ENCODE measurements around the gene GALNT7.
"Not testable (repeated sequence)": the region's sequence is repeated elsewhere in the genome, so short reads cannot be mapped to it uniquely, and the experiment has no call there.

The GALNT7 gene

DNA sequence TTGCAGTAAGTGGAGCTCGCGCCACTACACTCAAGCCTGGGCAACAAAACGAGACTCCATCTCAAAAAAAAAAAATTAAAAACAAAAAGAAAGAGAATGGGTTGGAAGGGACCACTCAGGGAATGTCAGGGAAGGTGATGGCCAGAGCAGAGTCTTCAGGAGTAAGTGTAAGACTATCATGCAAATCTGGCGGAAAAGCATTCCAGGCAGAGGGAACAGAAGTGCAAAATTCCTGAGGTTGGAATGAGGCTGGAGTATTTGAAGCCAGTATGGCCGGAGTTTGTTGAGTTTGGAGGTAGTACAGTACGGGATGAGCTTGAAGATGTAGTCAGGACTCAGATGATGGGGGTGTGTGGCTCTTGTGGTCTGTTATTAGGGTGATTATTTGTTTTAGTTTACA lies 7.4 kb downstream of the GALNT7 start:
- Histone ChIP-seq H3K27me3 (no peaks in the 10 kb centered on the region), H3K36me3 (no peaks in the 10 kb centered on the region), H3K4me1 (peaks cover 55% of the 10 kb centered on the region), H4K20me1 (peaks cover 91% of the 10 kb centered on the region), H3K4me3 (no peak overlapping the region), H3K9me3 (peaks cover 12% of the 10 kb centered on the region; the same call in 1 of the 2 replicates), H3K27ac (no peak overlapping the region), H3K4me2 (0 out of 2 replicates have a peak overlapping the region, but pooled peaks have one; percentile 8), H3K9ac (no peak overlapping the region)
- no peak for TF ChIP-seq Cebpa-rat (IDR thresholded peaks at IDR 0.05)

- Histone ChIP-seq H3K27me3 (no peaks in the 10 kb centered on the region), H3K4me1 (peaks cover 42% of the 10 kb centered on the region), H3K36me3 (peaks cover 5% of the 10 kb centered on the region; the same call in 1 of the 2 replicates), H3K4me2 (peak overlapping the region; percentile 30), H4K20me1 (peaks cover 99% of the 10 kb centered on the region), H3K4me3 (no peak overlapping the region), H3K9ac (no peak overlapping the region), H3K9me3 (peaks cover 12% of the 10 kb centered on the region; the same call in 1 of the 2 replicates), H3K27ac (no peak overlapping the region)
- no peak for TF ChIP-seq Cebpa-rat (IDR thresholded peaks at IDR 0.05)
These were observed 8.6 kb downstream of the GALNT7 start for GRCh38 chr4:173177232-173177631.

- Histone ChIP-seq H3K4me1 (peaks cover 33% of the 10 kb centered on the region), H3K4me2 (no peak overlapping the region), H3K27ac (no peak overlapping the region), H3K36me3 (peaks cover 13% of the 10 kb centered on the region), H3K27me3 (no peaks in the 10 kb centered on the region), H3K9me3 (peaks cover 21% of the 10 kb centered on the region), H4K20me1 (peaks cover 96% of the 10 kb centered on the region), H3K9ac (no peak overlapping the region), H3K4me3 (no peak overlapping the region)
- no peak for TF ChIP-seq Cebpa-rat (IDR thresholded peaks at IDR 0.05)
These were observed 9.5 kb downstream of the GALNT7 start for GRCh38 chr4:173178144-173178543.

DNA sequence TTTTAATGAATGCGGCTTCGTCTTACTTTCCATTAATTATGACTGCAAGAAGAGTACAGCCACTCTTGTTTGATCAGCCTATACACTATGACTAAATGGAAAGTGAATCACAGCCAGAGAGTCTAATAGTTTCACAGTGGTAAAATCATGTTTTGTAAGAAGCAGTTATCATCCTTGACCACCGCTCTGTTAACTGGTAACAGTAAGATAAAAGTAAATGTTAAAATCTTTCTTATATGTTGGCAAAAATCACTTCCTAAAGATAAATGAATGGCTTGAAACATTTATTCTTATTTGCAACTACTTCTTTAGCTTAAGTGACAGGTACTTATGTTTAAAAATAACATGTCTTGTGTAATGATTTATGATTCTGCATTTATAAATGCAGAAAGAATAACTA lies 13.2 kb downstream of the GALNT7 start:
- Histone ChIP-seq H3K27me3 (no peaks in the 10 kb centered on the region), H3K4me2 (no peak overlapping the region), H3K27ac (no peak overlapping the region), H3K9ac (no peak overlapping the region), H3K4me1 (peaks cover 29% of the 10 kb centered on the region), H3K9me3 (peaks cover 22% of the 10 kb centered on the region), H4K20me1 (peaks cover 88% of the 10 kb centered on the region), H3K36me3 (peaks cover 25% of the 10 kb centered on the region), H3K4me3 (no peak overlapping the region)
- no peak for TF ChIP-seq Cebpa-rat (IDR thresholded peaks at IDR 0.05)

GRCh38 chr4:173182403-173182802 lies 13.8 kb downstream of the GALNT7 start:
- no peak overlapping the region for H3K4me2 ChIP-seq

DNA sequence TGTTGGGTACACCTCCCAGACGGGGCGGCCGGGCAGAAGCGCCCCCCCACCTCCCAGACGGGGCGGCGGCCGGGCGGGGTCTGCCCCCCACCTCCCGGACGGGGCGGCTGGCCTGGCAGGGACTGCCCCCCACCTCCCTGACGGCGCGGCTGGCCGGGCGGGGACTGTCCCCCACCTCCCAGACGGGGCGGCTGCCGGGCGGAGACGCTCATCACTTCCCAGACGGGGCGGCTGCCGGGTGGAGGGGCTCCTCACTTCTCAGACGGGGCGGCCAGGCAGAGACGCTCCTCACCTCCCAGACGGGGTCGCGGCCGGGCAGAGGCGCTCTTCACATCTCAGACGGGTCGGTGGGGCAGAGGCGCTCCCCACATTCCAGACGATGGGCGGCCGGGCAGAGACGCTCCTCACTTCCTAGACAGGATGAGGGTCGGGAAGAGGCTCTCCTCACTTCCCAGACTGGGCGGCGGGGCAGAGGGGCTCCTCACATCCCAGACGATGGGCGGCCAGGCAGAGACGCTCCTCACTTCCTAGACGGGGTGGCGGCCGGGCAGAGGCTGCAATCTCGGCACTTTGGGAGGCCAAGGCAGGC lies 15.1 kb downstream of the GALNT7 start:
- H3K27ac ChIP-seq, H3K4me3 ChIP-seq, H3K4me2 ChIP-seq, H3K27me3 ChIP-seq, H3K9ac ChIP-seq: not testable (repeated sequence)
- H3K9me3 ChIP-seq = peaks cover 26% of the 10 kb centered on the region
- H3K4me1 ChIP-seq = peaks cover 22% of the 10 kb centered on the region
- peaks cover 88% of the 10 kb centered on the region for H4K20me1 ChIP-seq
- peaks cover 34% of the 10 kb centered on the region for H3K36me3 ChIP-seq

More at GRCh38 chr4:173182403-173182802, 13.8 kb downstream of the GALNT7 start:
- H3K9me3 ChIP-seq = peaks cover 22% of the 10 kb centered on the region
- H3K27me3 ChIP-seq = no peaks in the 10 kb centered on the region
- H3K27ac ChIP-seq = no peak overlapping the region
- peaks cover 25% of the 10 kb centered on the region for H3K36me3 ChIP-seq
- peaks cover 24% of the 10 kb centered on the region for H3K4me1 ChIP-seq
- no peak for TF ChIP-seq Cebpa-rat (IDR thresholded peaks at IDR 0.05)
- no peak overlapping the region for H3K4me3 ChIP-seq
- H4K20me1 ChIP-seq = peaks cover 88% of the 10 kb centered on the region
- H3K9ac ChIP-seq = no peak overlapping the region

DNA sequence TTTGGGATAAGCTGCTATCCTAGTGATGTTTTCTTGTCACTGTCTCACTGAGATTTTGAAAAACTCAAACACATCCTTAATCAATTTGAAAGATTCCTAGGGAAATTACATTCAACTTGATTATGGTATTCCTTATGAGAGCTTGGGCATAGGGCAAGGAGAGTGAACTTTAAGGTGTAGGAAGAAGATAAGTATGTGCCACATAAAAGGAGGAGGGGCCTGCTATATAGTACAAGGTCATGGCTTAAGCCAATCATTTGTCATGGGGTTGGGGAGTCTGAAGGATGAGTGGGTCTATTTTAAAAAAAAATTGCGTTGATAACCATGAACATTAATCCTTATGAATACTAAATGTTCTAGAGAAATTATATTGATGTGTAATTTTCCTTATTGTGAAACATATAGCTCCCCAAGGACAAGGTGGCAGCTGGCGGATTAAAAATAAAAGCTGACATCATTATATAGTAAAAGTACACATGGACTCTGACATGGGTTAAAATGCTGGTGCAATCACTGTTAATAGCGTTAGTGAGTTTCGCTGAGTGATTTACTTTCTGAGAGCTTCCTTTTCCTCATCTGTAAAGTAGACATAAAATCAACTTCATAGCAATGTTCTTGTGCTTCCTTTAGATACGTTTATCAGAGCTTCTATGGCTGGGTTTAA lies 17.4 kb downstream of the GALNT7 start:
- Histone ChIP-seq H3K4me1 (peaks cover 22% of the 10 kb centered on the region), H3K9me3 (peaks cover 29% of the 10 kb centered on the region), H3K9ac (no peak overlapping the region), H3K36me3 (peaks cover 39% of the 10 kb centered on the region), H3K4me2 (peak overlapping the region; percentile 58), H3K4me3 (no peak overlapping the region), H3K27me3 (no peaks in the 10 kb centered on the region), H4K20me1 (peaks cover 88% of the 10 kb centered on the region), H3K27ac (no peak overlapping the region)
- no peak for TF ChIP-seq Cebpa-rat (IDR thresholded peaks at IDR 0.05)

- no peak overlapping the region for H3K4me3 ChIP-seq
- peaks cover 29% of the 10 kb centered on the region for H3K36me3 ChIP-seq
- TF ChIP-seq Cebpa-rat (IDR thresholded peaks at IDR 0.05) = no peak
- H3K27me3 ChIP-seq = no peaks in the 10 kb centered on the region
- peaks cover 88% of the 10 kb centered on the region for H4K20me1 ChIP-seq
- no peak overlapping the region for H3K27ac ChIP-seq
- no peak overlapping the region for H3K9ac ChIP-seq
- H3K9me3 ChIP-seq = peaks cover 23% of the 10 kb centered on the region
- H3K4me1 ChIP-seq = peaks cover 35% of the 10 kb centered on the region
- no peak overlapping the region for H3K4me2 ChIP-seq
These were observed 19.1 kb downstream of the GALNT7 start for GRCh38 chr4:173187732-173188131.

DNA sequence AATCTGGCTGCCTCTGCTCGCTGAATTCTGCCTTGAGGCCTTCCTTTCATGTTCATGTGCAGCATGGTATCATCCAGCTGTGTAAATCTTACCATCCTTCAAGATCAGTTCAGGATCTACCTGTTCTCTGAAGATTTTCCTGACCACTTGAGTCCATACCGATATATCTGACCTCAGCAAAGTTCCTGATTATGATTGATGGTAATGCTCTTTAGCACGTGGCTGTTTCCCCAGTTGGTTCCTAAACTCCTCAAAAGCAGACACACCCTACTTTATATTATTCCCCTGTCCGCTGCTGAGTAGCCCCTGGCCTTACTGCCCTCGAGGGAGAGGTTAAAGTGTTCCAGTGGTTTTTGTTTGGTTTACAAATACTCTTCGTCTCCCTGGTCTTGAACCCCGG lies 20.0 kb downstream of the GALNT7 start:
- Histone ChIP-seq H3K4me2 (no peak overlapping the region), H3K4me3 (no peak overlapping the region), H4K20me1 (peaks cover 97% of the 10 kb centered on the region), H3K9me3 (peaks cover 14% of the 10 kb centered on the region), H3K27ac (no peak overlapping the region), H3K36me3 (peaks cover 20% of the 10 kb centered on the region), H3K27me3 (no peaks in the 10 kb centered on the region), H3K9ac (no peak overlapping the region), H3K4me1 (peaks cover 42% of the 10 kb centered on the region)
- TF ChIP-seq Cebpa-rat (IDR thresholded peaks at IDR 0.05) = no peak

DNA sequence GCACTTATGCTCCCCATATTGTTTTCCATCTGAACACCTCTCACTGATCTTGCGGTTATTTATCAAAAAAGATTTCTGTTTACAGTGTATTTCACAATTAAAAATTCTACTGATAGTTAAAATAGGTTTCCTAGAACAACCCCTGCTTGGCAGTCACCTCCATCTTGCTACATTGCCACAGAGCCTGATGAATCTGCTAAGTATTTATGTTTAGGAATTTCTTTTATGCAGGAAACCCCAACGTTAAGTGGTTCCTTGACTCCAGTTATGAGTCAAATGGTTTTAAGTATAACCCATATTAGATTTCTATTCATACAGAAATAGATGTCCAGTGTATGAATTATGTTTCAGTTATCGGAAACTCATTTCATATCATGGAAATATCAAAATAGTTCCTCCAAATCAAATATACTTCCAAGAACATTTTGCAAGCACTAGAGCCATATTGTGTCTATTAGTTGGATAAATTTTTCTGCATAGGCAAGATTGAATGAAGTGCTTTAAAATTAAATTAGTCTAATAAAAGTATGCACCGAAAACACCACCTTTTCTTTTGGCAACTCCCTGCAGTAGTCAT lies 20.6 kb downstream of the GALNT7 start:
- Histone ChIP-seq H4K20me1 (peaks cover 100% of the 10 kb centered on the region), H3K36me3 (peaks cover 15% of the 10 kb centered on the region), H3K27me3 (no peaks in the 10 kb centered on the region), H3K4me1 (peaks cover 44% of the 10 kb centered on the region), H3K4me3 (no peak overlapping the region), H3K9me3 (peaks cover 8% of the 10 kb centered on the region), H3K27ac (no peak overlapping the region), H3K9ac (no peak overlapping the region), H3K4me2 (no peak overlapping the region)
- TF ChIP-seq Cebpa-rat (IDR thresholded peaks at IDR 0.05) = no peak
